Medulla oblongata (tissue), 1 donor: ENCODE measurements around the gene SHKBP1.
"Not testable (repeated sequence)": the region's sequence is repeated elsewhere in the genome, so short reads cannot be mapped to it uniquely, and the experiment has no call there.

ENCODE experiments used
- DNase-seq: peaks from one replicate; pipeline ENCODE4 v3.0.0-alpha.2; 2015; ENCODE audit errors: extremely low spot score

SHKBP1 gene

GRCh38 chr19:40614622-40615411 lies 38.1 kb downstream of the SHKBP1 start:
- DNase-seq, result no peak

DNA sequence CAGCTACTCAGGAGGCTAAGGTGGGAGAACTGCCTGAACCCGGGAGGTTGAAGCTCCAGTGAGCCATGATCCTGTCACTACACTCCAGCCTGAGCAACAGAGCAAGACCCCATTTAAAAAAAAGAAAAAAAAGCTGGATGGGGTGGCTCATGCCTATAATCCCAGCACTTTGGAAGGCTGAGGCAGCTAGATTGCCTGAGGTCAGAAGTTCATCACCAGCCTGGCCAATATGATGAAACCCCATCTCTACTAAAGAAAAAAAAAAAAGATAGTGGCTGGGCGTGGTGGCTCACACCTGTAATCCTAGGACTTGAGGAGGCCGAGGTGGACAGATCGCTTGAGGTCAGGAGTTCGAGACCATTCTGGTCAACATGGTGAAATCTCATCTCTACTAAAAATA lies 39.5 kb downstream of the SHKBP1 start:
- no peak for DNase-seq

DNA sequence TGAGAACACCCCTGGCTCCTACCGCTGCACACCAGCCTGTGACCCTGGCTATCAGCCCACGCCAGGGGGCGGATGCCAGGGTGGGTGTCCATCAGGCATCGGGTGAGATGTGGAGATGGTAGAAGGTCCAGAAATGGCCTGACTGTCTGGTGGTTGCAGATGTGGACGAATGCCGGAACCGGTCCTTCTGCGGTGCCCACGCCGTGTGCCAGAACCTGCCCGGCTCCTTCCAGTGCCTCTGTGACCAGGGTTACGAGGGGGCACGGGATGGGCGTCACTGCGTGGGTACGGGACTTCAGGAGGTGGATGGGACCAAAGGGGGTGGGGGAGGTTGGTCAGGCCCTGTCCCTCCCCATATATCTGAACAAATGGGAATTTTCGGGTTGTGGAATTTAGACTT lies 40.3 kb downstream of the SHKBP1 start:
- no peak for DNase-seq

GRCh38 chr19:40617961-40618360 lies 41.3 kb downstream of the SHKBP1 start:
- no peak for DNase-seq

DNA sequence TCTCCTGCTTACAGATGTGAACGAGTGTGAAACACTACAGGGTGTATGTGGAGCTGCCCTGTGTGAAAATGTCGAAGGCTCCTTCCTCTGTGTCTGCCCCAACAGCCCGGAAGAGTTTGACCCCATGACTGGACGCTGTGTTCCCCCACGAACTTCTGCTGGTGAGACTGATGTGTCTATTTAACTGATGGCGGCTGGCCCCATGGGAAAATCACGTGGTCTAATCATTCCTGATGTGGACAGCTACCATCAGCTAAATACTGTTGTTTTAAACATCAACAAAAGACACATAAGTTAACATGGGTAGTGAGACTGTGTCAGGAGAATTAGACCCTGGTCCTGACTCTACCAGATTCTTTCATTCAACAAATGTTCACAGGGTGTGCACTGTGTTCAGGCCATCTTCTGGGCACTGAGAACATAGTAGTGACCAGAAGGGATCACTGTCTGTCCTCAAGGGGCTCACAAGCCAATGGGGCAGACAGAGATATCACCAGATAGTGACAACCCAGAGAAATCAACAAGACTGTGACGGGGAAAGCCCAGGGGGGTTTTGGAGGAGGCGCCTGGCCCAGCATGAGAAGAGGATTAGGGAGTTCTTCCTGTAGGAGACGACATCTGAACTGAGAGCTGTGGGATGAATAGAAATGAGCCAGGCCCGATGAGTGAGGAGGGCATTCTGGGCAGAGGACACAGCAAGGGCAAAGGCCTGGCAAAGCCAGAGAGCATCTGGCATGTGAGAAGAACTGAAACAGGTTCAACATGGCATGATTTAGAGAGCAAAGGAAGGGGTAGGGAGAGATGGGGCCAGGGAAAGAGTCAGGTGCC lies 42.9 kb downstream of the SHKBP1 start:
- no peak for DNase-seq

GRCh38 chr19:40620161-40620485 lies 43.5 kb downstream of the SHKBP1 start:
- no peak for DNase-seq

- DNase-seq, result no peak
Measured at GRCh38 chr19:40621283-40621682, 44.6 kb downstream of the SHKBP1 start.

- DNase-seq, result no peak
Measured at GRCh38 chr19:40621966-40622772, 45.5 kb downstream of the SHKBP1 start.

- no peak for DNase-seq
Measured at GRCh38 chr19:40622773-40623075, 46.1 kb downstream of the SHKBP1 start.

DNA sequence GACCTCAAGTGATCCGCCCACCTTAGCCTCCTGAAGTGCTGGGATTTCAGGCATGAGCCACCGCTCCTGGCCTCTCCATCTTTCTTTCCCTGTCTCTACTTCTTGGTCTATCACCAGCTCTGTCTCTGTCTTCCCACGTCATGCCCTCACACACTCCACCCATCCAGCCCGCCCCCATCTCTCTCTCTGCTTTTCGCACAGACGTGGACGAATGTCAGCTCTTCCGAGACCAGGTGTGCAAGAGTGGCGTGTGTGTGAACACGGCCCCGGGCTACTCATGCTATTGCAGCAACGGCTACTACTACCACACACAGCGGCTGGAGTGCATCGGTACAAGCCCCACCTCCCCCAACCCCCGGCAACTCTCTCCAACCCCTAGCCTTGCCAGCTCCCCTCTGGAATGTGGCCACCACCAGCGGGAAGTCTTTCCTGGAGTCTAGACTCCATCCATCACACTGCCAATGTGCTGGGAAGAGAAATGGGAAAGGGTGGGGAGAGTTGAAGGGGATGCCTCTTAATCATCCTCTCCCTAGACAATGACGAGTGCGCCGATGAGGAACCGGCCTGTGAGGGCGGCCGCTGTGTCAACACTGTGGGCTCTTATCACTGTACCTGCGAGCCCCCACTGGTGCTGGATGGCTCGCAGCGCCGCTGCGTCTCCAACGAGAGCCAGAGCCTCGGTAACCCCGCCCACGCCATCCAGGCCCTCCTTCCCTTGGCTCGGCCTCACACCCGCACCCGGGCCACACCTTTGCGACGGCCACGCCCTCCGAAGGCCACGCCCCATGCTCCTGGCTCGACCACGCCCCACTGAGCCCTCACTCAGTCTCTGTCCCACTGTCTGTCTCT lies 47.0 kb downstream of the SHKBP1 start:
- DNase-seq, result no peak

DNA sequence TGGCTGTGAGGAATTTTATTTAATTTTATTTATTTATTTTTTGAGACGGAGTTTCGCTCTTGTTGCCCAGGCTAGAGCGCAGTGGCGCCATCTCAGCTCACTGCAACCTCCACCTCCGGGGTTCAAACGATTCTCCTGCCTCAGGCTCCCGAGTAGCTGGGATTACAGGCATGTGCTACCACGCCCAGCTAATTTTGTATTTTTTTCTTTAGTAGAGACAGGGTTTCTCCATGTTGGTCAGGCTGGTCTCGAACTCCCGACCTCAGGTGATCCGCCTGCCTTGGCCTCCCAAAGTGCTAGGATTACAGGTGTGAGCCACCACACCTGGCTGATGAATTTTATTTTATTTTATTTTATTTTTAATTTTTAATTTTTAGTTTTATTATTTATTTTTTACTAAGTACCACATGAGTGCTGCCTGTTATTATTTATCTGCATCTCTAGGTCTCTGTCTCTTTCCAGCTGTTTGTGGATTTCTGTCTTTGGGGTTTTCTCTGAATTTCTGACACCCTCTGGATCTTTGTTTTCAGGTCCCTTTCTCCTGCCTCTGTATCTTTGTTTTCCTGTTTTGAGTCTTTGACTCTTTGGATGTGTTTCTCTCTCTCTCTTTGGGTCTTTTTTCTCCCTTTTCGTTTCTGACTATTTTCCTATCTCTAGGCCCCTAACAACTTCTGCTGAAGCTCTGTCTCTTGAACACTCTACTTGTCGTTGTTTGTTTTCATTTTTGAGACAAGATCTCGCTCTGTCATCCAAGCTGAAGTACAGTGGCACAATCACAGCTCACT lies 47.9 kb downstream of the SHKBP1 start:
- not testable (repeated sequence) for DNase-seq

GRCh38 chr19:40625406-40626120 lies 48.9 kb downstream of the SHKBP1 start:
- no peak for DNase-seq

- no peak for DNase-seq
Measured at GRCh38 chr19:40626918-40627317, 50.2 kb downstream of the SHKBP1 start.

DNA sequence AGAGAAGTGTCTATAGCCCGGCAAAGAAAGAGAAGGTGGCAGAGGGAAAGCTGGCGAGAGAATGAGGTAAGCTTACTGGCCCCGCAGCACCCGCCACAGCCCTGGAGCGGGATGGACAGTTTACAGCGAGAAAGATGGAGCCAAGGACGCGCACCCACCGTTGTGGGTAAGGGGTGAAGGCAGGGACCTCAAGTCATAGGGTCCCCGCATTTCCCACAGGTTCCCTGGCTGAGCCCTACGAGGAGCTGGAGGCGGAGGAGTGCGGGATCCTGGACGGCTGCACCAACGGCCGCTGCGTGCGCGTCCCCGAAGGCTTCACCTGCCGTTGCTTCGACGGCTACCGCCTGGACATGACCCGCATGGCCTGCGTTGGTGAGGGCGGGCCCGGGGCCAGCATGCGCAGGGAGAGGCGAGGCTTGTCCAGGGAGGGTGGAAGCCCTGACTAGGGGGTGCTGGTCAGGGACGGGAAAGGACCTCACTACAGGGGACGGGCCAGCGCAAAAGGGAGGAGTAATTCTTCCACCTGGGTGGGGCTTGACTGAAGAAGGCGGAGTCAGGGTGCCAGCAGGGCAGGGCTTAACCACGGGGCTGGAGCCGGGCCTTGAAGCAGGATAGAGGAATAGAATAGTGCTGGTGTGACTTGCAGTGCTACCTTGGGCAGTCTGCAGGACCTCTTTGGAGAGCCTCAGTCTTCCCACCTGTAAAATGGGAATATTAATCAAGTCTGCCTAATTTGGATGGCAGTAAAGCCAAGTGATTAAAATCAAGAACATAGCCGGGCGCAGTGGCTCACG lies 51.0 kb downstream of the SHKBP1 start:
- no peak for DNase-seq

- no peak for DNase-seq
Measured at GRCh38 chr19:40629346-40629745, 52.7 kb downstream of the SHKBP1 start.

DNA sequence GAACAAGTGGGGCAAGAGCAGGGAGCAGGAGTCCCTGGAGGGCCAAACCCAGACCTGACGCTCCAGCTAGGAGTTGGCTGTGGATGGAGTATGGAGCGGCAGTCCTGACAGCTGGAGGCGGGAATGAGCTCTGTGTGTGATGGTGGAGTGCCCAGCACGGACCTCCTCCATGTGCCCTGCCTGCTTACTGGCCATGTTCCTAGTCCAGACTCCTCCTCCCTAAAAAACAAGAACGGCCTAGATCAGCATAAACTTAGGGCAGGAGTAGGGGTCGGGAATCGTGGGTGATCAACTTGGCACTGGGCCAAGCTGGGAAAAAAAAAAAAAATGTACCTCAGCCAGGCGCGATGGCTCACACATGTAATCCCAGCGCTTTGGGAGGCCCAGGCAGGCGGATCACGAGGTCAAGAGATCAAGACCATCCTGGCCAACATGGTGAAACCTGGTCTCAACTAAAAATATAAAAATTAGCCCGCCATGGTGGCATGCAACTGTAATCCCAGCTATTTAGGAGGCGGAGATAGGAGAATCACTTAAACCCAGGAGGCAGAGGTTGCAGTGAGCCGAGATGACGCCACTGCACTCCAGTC lies 54.0 kb downstream of the SHKBP1 start:
- DNase-seq, result no peak

DNA sequence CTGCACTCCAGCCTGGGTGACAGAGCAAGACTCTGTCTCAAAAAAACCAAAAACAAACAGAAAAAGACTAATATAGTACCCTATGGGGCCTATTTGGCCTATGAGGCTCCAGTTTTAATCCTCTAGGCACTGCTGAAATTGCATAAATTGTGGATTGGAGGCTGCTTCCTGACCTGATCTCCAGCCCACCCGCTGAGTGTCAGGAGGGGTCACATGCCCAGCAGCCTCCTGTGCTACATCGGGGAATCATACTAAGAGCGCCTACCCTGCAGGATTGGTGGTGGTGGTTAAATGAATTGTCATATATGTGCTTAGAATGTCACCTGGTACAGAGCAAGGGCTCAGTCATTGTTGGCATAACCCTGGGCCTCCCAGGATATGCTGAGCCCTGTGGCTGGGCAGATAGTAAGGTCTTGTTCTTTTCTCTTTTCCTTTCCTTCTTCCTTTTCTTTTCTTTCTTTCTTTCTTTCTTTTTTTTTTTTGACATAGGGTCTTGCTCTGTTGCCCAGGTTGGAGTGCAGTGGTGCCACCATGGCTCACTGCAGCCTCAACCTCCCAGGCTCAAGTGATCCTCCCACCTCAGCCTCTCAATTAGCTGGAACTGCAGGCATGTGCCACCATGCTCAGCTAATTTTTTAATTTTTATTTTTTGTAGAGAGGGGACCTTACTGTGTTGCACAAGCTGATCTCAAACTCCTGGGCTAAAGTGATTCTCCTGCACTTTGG lies 55.8 kb downstream of the SHKBP1 start:
- no peak for DNase-seq

DNA sequence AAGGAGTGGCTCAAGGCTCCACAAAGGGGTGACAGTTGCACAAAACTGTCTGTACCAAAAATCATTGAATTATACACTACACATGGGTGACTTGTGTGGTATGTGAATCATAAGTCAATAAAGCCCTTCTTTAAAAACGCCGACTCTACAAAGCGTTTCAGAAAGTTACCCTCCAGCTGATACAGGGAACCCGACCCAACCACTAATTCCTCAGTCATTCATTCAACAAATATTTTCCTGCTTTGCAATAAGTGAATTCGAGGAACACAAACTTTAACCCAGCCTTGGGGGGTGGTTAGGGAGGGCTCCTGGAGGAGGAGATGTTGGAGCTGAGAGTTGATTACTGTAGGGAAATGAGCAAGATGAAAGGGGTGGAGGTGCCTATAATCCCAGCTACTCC lies 56.5 kb downstream of the SHKBP1 start:
- no peak for DNase-seq
